HG02610 (cell line): Measurements from ENCODE around the gene DROSHA.
A peak's percentile ranks its signal among the peaks of the same experiment; 100 is the strongest.
"Not testable (repeated sequence)": the region's sequence is repeated elsewhere in the genome, so short reads cannot be mapped to it uniquely, and the experiment has no call there.

ENCODE experiments used
- ATAC-seq: cut with Tn5 transposase; IDR thresholded peaks from one replicate; pipeline ENCODE4 v1.9.1; 2021; ENCODE audit warnings: mild to moderate bottlenecking, moderate library complexity; ENCODE audit not compliant: unreplicated experiment

Gene DROSHA, protein sequence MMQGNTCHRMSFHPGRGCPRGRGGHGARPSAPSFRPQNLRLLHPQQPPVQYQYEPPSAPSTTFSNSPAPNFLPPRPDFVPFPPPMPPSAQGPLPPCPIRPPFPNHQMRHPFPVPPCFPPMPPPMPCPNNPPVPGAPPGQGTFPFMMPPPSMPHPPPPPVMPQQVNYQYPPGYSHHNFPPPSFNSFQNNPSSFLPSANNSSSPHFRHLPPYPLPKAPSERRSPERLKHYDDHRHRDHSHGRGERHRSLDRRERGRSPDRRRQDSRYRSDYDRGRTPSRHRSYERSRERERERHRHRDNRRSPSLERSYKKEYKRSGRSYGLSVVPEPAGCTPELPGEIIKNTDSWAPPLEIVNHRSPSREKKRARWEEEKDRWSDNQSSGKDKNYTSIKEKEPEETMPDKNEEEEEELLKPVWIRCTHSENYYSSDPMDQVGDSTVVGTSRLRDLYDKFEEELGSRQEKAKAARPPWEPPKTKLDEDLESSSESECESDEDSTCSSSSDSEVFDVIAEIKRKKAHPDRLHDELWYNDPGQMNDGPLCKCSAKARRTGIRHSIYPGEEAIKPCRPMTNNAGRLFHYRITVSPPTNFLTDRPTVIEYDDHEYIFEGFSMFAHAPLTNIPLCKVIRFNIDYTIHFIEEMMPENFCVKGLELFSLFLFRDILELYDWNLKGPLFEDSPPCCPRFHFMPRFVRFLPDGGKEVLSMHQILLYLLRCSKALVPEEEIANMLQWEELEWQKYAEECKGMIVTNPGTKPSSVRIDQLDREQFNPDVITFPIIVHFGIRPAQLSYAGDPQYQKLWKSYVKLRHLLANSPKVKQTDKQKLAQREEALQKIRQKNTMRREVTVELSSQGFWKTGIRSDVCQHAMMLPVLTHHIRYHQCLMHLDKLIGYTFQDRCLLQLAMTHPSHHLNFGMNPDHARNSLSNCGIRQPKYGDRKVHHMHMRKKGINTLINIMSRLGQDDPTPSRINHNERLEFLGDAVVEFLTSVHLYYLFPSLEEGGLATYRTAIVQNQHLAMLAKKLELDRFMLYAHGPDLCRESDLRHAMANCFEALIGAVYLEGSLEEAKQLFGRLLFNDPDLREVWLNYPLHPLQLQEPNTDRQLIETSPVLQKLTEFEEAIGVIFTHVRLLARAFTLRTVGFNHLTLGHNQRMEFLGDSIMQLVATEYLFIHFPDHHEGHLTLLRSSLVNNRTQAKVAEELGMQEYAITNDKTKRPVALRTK (N-terminal part only)

DNA sequence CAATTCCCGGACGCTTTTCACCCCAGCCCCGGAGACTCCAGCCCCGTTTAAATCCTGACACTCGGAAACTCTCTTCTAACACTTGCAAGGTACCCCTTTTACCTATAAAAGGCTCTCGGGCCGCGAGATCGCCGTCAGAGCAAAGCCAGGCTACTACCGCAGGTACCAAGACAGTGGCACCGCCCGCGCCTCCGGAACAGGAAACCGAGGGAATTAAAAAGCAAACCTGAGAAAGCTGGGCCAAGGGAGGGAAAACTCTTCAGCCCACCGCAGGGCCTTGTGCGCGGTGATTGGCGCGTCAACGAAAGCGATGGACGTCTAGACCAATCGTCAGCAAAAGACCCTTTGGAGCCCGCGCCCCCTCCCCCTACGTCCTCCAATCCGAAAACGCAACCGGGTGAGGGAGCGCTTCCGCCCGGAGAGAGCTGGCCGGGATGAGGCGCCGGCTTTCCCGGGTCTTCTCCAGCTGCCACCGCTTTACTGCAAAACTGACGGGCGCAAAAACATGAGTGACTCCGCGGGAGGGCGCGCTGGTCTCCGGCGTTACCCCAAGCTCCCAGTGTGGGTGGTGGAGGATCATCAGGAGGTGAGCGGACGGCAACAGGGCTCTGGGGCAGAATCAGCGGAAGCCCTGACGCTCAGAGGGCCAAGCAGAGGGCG lies at the start of gene DROSHA, which contains the start of gene C5orf22:
DROSHA (minus strand) TSS at position 206 of the 660 bp plus-strand sequence. CDS start 3,034 bp downstream, outside the sequence.
C5orf22 (plus strand) TSS at position 414 of the 660 bp plus-strand sequence; CDS start at position 506, 92 bp downstream.
- ATAC-seq: peak; percentile 96

DNA sequence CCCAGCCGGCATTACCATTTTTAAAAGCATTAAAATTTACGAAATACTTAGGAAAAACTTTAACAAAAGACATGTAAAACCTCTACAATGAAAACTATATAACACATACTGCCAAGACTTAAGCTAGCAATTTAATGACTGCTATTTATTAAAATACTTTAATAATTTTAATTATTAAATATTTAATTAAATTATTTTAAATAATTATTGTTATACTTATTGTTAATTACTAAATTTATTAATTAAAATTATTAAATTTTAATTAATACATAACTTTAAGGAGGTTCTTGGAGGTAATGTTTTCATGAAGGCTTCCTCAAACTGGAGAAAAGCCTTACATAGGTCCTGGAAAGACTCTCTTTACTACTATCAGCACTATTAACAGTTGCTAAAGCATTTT lies 47.7 kb upstream of the DROSHA start:
- no peak for ATAC-seq

DNA sequence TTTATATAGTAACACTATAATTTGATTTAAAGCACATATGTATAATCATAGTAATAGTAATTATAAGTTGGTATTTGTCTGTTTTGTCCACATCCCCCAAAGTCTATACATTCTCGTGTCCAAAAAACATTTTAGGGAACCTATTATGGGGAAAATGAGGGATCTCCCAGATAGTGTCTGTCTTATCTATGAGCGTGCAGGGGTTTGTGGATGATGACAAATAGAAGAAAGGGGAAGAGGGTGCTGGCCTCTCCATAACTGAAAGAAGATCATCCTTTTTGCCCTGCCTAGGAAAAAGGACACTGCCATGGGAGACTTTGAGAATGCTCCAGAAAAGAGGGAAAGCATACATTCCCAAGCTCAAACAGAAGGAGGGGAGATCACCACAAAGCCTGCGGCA lies 45.5 kb upstream of the DROSHA start:
- no peak for ATAC-seq

DNA sequence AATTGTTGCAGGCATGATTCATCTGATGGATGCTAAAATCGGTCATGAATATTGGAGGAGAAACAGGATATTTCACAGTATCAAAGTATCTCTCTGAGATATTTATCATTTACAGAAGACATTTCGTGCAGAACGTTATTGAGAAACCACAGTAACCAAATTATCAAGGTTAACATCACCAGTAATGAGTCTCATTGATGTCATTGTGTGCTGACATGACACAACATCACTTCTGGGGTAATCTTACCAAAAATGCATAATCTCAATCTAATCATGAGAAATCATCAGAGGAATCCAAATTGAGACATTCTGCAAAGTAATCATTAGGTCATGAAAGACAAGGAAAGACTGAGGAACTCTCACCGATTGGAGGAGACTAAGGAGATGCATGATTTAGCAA lies 42.9 kb upstream of the DROSHA start:
- no peak for ATAC-seq

DNA sequence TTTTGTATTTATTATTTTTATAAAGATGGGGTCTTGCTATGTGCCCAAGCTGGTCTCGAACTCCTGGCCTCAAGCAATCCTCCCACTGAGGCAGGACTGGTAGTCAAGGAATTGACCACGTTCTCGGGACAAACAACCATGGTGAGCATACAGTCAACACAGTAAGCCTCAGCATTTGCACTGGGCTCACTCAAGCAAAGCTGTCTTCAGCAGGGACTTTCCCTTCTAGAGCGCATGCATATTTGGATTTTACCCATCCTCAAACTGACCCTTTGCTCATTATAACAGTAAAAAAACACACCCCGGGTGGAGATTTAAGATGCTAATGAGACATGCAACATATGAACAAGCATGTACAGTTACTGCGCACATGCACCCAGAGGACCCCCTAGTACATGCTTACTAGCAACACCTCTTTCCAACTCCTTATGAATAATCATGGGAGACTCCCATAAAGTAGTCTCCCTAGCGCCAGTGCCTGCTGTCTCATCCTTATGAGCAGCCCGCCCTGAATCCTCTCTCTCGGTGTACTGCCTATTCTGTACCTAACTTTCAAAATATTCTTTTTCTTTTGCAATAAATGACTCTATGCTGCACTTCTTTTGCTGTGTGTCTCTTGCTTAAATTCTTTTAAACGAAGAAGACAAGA lies 41.7 kb upstream of the DROSHA start:
- peak; percentile 98 for ATAC-seq

DNA sequence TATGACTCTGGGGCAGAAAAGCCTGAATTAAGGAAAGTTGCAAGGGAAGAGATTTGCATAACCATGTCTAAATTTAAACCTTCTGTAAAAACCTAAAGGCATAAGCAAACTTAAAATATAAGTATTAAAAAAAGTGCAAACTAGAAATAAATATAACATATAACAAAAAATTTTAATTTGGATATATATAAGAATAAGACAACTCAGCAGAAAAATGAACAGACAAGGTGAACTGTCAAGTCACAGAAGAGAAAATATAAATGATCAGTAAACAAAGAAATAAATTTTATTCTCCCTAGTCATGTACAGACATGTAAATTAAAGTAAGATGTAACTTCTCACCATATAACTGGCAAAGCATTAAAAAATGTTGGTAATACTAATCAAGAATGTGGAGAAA lies 37.2 kb upstream of the DROSHA start:
- no peak for ATAC-seq

DNA sequence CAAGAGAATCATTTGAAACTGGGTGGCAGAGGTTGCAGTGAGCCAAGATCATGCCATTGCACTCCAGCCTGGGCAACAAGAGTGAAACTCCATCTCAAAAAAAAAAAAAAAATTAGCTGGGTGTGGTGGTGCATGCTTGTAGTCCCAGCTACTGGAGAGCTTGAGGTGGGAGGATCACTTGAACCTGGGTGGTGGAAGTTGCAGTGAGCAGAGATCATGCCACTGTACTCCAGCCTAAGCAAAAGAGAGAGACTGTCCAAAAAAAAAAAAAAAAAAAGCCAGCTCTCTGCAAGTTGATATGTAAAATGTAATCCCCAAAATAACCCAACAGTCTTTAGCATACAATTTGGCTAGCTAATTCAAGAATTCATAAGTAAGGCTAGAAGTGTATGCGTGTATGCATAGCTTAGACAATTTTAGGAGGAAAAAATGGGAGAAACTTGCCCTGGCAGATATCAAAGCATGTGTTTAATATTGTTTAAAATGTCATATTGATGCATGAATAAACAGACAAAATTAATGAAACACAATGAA lies 36.5 kb upstream of the DROSHA start:
- ATAC-seq: no peak

DNA sequence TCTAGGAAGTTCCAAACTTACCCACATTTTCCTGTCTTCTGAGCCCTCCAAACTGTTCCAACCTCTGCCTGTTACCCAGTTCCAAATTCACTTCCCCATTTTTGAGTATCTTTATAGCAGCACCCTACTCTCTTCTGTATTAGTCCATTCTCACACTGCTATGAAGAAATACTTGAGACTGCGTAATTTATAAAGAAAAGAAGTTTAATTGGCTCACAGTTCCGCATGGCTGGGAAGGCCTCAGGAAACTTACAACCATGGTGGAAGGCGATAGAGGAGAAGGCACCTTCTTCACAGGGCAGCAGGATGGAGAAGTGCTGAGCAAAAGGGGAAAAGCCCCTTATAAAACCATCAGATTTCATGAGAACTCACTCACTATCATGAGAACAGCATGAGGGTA lies 34.5 kb upstream of the DROSHA start:
- not testable (repeated sequence) for ATAC-seq

DNA sequence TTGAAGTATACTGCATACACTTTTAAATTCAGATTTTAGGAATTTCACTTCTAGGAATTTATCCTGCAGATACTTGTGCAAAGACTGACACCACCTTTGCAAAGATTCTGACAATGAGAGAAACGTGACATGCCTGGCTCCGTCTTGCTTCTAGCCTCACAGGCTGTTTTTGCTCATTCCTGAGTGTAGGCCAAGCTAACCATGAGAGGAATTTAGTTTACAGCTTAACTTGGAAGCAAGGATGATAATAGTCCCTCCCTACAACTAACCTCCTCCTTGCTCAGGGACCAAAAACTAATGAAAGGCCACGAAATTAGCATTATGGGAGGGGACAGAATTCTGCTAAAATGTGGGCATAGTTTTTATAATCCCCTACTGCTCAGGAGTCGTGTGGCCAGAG lies 31.3 kb upstream of the DROSHA start:
- no peak for ATAC-seq

DNA sequence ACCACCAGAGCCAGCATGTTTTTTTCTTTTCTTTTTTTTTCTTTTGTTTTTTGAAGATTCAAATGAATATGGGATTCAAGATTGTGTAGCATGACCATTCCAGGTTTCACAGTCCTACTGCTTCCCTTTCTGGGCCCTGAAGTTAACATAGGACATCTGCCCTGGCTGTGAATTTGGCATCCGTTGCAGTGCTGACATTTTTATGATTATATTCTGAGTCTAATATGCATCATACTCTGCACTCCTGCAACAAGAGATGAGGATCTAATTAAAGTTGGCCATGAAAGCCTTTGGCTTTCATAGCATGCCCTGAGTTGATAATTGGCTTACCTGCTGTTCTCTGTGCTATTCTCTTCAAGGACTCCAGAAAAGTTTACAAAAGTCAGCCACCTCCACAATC lies 30.1 kb upstream of the DROSHA start:
- ATAC-seq: no peak

DNA sequence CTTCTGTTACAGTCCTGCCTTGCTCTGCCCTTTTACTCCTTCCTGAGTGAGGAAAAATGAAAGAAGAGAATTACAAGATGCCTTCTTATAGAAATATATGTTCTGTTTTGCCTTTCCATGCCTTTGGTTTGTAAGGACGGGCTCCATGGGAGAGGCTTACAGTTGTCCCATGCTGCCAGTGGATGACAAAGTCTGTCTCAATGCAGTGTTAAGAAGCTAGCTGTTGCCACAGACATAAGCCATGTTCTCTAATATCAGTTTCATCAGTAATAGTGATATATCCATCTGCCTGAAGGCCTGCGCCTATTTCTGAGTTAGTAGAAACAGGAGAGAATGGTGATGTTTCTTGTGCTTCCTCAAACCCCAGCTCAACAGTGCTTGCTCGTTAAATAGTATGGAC lies 28.0 kb upstream of the DROSHA start:
- no peak for ATAC-seq

DNA sequence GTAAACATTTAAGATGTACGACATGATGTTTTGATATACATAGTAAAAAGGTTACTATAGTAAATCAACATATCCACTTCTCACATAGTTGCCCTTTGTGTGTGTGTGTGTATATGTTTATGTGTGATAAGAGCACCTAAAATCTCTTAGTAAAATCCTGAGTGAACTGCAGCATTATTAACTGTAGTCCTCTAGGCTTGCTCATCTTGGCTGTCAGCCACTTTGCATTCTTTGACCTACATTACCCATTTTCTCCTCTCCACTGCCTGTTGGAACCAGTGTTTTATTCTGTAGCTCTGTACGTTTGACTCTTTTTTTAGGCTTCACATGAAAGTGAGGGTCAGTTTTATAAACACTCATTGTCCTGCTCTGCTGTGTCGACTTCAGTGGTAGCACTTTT lies 24.6 kb upstream of the DROSHA start:
- no peak for ATAC-seq

DNA sequence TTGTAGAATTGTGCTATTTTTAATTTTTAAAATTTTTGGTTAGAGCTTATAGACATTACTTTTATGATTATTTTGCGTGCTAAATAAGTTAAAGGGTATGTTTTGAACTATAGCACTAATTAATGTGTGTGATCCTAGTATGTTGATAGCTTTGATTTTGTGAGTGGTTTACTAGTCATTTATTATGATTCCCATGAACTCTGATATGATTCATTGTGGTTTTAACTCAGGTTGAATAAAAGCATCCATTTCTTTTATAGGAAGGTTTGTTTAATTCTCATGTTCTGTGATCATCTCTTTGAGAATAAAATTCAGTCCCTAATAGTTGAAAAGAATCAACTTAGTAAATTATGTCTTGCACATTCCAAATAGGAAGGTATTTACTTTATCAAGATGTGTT lies 22.7 kb upstream of the DROSHA start:
- ATAC-seq: no peak

DNA sequence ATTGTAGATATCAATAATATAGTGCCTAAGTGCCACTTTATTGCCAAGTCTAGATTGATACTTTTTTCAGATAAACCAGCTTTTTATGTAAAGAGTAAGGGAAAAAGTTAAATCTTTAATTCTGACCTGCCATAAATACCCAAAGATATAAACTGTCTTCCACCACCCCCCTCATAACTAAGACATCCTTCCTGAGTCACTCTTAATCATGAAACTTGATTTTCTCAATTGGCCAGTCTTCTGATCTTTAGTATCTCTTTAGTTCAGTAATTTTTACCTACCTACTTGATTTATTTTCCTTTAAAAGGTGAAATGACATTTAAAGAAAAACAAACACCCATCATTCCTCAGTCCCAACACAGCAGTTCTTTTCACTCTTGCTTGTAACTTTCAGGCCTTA lies 22.0 kb upstream of the DROSHA start:
- no peak for ATAC-seq

DNA sequence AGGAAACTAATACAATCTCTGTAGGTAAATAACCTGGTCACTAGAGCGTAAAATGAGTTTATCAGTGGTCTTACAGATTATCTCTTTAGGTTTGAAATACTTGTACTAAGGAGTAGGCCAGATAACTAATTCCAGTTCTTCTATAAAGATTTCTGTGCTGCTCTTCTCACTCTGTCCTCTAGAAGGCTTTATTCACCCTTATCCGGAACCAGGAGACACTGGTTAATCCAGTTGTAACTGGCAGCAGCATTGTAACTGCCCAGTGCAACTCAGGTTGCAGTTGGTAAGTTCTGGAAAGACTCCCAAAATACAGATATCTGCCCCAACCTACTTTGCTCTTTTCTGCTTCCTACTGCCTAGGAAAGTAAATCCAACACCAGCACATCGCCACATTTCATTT lies 20.0 kb upstream of the DROSHA start:
- no peak for ATAC-seq

DNA sequence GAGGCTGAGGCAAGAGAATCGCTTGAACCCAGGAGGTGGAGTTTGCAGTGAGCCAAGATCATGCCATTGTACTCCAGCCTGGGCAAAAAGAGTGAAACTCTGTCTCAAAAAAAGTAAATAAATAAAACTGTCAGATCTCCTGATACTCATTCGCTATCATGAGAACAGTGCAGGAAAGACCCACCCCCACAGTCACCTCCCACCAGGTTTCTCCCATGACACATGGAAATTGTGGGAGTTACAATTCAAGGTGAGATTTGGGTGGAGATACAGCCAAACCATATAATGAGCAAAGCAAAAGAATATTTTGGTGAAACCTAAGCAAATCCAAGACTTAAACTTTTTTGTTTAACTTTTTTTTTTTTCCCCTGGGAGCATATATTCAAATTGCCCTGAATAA lies 17.2 kb upstream of the DROSHA start:
- not testable (repeated sequence) for ATAC-seq

DNA sequence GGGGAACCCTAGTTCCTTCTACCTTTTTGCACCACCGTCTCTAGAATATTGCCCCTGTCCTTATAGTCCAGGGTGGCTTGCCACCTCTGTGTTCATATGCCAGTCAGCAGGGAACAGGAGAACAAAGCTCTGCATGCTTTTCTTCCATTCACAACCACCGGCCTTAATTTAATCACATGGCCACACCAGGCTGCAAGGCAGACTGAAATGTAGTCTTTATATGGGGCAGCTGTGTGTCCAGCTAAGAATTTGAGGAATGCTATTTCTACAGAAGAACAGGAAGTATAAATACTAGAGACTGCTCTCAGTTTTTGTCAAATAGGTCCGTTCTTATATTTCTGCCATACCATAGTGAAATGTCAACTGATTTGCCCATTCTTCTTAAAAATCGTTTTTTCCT lies 6.0 kb upstream of the DROSHA start:
- no peak for ATAC-seq

DNA sequence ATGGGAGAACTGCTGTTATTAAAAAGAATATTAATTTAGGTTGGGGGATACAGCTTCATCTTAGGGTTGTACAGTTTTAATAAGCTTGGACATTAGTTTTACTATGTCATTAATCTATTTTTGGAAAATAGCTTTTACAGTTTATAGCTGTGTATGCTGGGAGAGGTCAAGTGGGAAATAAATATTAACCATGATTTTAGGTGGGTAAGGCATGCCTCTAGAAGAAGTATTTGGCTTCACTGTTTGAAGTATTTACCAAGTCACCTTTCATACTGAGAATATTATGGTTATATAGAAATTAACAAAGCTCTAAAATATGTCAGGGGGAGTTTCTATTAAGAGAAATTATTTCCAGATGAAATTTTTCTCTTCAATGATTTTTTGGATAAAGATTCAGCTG lies 5.5 kb upstream of the DROSHA start:
- no peak for ATAC-seq

DNA sequence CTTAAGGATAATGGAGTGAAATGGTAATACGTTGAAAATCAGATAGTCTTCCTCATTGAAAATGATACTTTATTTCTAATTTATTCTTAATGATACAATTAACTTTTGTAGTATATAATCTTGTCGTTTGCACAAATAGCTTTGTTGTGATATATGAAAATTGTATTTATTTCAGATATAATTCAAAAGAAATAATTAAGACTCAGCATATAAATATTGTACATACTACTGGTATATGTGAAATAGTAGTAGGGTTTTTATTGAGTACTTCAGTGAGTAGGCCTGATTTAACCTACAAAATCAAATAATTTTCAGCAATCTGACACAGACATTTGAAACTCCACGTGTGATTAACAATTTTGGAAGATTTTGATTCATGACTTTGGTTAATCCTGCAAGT lies 5.0 kb upstream of the DROSHA start:
- no peak for ATAC-seq

DNA sequence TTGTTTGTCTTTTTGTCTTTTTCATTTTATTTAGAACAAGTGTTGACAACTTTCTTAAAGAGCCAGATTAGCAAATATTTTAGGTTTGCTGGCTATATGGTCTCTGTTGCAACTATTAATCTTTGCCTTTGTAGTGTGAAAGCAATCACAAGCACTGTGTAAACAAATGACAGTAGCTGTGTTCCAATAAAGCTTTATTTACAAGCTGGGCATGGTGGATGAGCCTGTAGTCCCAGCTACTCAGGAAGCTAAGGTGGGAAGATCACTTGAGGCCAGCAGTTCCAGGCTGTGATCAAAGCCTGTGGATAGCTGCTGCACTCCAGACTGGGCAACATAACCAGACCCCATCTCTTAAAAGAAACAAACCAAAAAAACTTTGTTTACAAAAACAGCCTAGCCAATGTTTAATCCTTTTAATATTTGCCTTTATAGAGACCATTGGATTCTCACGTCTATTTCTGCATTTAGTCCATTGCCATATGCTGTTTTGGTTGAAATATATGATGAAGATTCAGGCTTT lies 2.7 kb upstream of the DROSHA start:
- ATAC-seq: no peak
